Lung microvascular endothelial cell (primary cell): ENCODE measurements around the gene C10orf143. TPM values are rescaled to one million over a fixed set of nuclear protein-coding genes. Genes with fewer than 3 reads are reported as not detected.
"Not testable (repeated sequence)": the region's sequence is repeated elsewhere in the genome, so short reads cannot be mapped to it uniquely, and the experiment has no call there.

Source experiments
- DNase-seq, 2 donors: peaks; one replicate each; pipeline versions ENCODE4 v3.0.0 to v3.0.0-alpha.2; 2010; ENCODE audit warnings: low read depth in 2 of 2
- total RNA-seq: library from RNA; depleted of rRNA; stranded (reverse); fragments of >200 nt; gene quantifications from 2 replicates; pipeline ENCODE4 v1.2.1, GENCODE V29; 2014

Gene C10orf143
- total RNA-seq, 1 donor from 2014 or later = 0.40 TPM

DNA sequence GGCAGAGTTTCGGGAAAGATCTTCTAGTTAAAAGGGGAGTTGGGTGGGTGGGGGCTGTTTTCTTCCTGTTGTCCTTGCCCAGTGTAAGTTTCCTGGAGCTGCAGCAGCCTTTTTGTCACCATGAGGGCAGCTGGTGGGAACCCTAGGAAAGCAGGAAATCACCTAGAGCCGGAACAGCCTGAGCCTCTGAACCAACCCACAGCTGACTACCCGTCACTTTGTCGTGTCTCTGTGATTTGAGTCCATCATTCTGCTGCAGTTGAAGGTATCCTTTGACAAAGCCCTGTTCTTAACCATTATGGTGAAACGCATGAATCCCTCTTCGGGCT is 1.2 kb upstream of the C10orf143 start:
- DNase-seq = no peak

DNA sequence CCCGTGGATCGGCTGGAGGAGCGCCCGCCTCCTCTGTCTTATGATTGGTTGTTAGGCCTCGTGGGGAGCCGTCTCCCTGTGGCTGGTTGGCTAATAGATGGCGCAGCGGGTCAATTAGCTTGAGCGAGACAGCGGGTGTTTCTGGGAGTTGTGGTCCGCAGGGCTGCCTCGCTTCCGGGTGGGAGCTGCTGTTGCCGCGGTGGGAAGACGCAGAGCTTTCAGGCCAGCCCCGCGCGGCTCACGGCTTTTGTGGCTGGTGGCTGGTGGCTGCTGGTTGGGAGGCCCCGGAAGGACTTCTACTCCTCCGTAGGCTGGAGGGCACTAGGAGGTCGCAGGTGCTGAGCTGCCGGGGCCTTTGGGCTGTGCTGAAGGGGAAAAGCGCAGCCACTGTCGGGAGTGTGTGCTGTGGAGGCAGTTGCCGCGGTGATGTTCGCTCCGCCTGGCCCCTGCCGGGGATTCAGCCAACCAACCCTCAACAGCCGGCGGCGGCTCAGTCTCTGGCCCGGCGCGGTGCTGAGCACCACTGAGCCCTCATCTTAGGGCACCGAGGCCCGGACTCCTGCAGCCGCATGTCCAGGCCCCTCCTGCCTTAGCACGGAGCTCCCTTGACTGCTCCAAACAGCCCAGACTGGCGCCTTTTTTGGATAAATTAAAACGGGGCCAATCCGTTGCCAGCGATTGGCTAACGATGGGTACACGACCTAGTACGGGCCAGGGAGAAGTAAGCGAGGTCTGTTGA is 652 bp upstream of the C10orf143 start:
- DNase-seq = peak; percentile 98 to 99

- DNase-seq = peak; percentile 84 to 88
Measured at GRCh38 chr10:130109796-130110245, 809 bp downstream of the C10orf143 start.

GRCh38 chr10:130108934-130109604 is 1.6 kb downstream of the C10orf143 start:
- no peak for DNase-seq

DNA sequence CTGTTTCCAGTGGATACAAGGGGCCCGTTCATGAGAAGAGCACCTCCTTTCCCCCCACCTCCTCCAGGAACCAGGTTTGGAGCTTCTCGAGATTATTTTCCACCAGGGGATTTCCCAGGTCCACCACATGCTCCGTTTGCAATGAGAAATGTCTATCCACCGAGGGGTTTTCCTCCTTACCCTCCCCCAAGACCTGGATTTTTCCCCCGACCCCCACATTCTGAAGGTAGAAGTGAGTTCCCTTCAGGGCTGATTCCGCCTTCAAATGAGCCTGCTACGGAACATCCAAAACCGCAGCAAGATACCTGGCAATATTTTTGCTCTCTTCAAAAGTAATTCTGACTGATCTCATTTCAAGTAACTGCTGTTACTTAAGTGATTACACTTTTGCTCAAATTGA is 2.5 kb downstream of the C10orf143 start:
- DNase-seq = not testable (repeated sequence)

DNA sequence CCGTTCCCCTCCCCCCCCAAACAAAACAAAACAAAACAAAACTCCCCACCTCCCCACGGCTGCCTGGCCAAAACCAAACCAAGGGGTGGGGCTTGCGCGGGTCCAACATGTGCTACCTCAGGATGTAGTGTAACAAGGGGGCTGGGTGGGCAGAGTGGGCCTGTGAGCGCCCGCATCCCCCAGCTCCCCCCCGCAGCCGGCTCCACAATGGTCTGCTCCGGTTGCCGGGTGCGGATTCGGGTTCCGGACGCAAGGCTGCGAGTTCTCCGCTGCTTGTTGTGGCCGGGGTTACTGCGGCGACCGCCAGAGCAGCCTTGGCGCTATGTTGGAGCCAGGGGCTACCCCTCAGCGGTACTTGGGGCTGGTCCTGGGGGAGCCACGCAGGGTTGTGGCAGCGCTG is 4.9 kb downstream of the C10orf143 start:
- DNase-seq = no peak

DNA sequence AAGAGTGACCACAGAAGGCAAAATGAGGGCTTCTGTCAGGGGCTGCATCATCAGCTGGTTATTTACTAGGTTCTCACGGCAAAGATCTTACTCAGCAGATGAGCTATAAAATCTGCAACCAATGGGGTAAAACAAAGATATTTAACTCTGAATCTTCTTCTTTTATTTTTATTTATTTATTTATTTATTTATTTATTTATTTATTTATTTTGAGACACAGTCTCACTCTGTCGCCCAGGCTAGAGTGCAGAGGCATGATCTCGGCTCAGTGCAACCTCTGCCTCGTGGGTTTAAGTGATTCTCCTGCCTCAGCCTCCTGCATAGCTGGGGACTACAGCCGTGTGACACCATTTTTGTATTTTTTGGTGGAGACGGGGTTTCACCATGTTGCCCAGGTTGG is 11.3 kb downstream of the C10orf143 start:
- no peak for DNase-seq

DNA sequence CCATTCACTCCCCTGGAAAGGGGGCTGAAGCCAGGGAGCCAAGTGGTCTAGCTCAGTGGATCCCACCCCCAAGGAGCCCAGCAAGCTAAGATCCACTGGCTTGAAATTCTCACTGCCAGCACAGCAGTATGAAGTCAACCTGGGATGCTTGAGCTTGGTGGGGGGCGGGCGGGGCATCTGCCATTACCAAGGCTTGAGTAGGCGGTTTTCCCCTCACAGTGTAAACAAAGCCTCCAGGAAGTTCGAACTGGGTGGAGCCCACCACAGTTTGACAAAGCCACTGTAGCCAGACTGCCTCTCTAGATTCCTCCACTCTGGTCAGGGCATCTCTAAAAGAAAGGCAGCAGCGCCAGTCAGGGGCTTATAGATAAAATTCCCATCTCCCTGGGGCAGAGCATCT is 20.1 kb downstream of the C10orf143 start:
- not testable (repeated sequence) for DNase-seq

DNA sequence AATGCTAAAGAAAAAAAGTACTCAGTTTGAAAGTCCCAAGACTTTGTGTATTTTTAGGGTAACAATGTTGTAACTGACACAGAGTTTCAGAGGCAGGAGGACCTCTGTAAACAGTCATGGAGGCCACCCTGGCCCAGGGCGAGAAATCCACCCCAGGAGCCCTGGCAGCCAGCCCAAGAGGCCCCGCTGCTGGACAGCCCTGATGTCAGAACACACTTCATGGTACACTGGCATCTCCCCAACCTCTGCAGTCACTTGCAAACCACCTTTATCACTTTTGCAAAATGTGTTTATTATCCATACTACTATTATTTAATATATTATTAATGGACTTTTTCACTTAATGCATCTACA is 30.2 kb downstream of the C10orf143 start:
- no peak for DNase-seq

GRCh38 chr10:130079614-130080460 is 30.8 kb downstream of the C10orf143 start:
- no peak for DNase-seq

GRCh38 chr10:130078120-130078519 is 32.5 kb downstream of the C10orf143 start:
- DNase-seq = no peak

GRCh38 chr10:130076681-130077080 is 33.9 kb downstream of the C10orf143 start:
- DNase-seq = no peak

GRCh38 chr10:130074639-130075038 is 36.0 kb downstream of the C10orf143 start:
- no peak for DNase-seq

GRCh38 chr10:130073912-130074311 is 36.7 kb downstream of the C10orf143 start:
- no peak for DNase-seq

DNA sequence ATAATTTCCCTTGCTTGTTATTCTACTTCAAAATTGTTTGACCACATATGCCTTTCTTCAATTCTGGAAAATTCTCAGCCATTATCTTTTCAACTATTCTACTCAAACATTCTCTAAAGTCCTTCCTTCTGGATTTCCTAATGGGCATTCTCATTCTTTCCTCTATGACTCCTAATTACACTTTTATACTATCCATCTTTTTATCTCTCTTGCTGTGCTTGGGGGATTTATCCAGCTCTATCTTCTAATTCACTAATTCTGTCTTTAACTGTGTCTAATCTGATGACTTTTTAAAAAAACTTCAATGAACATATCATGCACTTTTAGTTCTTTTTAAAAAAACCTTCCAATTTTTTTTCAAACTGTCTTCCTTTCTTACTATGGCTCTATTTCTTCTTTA is 38.4 kb downstream of the C10orf143 start:
- DNase-seq = no peak

- no peak for DNase-seq
Measured at GRCh38 chr10:130067893-130068292, 42.7 kb downstream of the C10orf143 start.

DNA sequence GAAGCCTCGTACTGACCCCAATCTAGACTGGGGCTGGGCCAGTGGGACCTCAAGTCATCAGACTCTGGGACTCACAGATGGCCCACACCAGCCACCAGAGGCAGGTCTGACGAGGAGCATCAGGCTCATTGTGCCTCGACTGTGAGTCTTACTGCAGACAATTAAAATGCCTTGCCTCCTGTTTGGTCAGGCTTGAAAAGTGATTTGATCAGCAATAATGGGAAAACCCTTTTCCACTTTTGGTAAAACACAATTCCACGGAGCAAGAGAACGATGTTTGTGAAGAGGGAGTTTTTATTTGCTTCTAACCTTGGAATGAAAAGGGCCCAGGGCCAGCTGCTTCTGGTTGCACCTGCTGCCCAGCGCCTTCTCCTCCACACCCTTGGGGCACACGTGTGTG is 43.9 kb downstream of the C10orf143 start:
- no peak for DNase-seq

GRCh38 chr10:130065251-130065650 is 45.4 kb downstream of the C10orf143 start:
- DNase-seq = no peak

GRCh38 chr10:130064783-130065182 is 45.8 kb downstream of the C10orf143 start:
- DNase-seq = no peak

- DNase-seq = no peak
Measured at GRCh38 chr10:130062976-130063375, 47.7 kb downstream of the C10orf143 start.

DNA sequence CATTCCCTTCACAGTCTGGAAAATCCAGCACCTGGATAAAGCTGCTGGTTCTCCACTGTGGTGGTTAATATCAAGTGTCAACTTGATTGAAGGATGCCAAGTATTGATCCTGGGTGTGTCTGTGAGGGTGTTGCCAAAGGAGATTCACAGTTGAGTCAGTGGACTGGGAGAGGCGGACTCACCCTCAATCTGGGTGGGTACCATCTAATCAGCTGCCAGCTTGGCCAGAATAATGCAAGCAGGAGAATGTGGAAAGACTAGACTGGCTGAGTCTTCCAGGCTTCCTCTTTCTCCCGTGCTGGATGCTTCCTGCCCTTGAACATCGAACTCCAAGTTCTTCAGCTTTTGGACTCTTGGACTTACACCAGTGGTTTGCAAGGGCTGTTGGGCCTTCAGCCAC is 48.4 kb downstream of the C10orf143 start:
- DNase-seq = no peak

- DNase-seq = no peak
Measured at GRCh38 chr10:130061760-130062159, 48.9 kb downstream of the C10orf143 start.
